KG1 (cell line): ENCODE measurements around the gene MNAT1.
"Not testable (repeated sequence)": the region's sequence is repeated elsewhere in the genome, so short reads cannot be mapped to it uniquely, and the experiment has no call there.

ENCODE experiments used
- DNase-seq: peaks from one replicate; lab custom pipeline; 2025; lab: John Stamatoyannopoulos, UW

Gene MNAT1

DNA sequence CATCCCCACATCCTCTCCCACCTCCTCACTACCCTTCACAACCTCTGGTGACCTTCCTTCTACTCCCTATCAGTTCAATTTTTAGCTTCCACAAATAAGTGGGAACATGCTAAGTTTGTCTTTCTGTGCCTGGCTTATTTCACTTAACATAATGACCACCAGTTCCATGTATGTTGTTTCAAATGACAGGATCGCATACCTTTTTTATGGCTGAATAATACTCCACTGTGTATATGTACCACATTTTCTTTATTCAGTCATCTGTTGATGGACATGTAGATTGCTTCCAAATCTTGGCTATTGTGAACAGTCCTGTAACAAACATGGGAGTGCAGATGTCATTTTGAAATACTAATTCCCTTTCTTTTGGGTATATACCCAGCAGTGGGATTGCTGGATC lies 147.7 kb downstream of the MNAT1 start:
- DNase-seq: no peak

DNA sequence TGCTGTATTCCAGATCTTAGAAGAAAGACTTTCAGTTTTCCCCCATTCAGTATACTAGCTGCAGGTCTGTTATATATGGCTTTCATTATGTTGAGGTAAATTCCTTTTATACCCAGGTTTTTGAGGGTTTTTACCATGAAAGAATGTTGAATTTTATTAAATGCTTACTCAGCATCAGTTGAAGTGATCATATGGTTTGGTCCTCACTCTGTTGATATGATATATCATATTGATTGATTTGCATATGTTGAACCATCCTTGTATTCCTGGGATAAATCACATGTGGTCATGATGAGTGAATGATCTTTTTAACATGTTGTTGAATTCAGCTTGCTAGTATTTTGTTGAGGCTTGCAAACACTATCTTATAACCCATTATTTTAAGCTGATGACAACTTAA lies 149.6 kb downstream of the MNAT1 start:
- no peak for DNase-seq

DNA sequence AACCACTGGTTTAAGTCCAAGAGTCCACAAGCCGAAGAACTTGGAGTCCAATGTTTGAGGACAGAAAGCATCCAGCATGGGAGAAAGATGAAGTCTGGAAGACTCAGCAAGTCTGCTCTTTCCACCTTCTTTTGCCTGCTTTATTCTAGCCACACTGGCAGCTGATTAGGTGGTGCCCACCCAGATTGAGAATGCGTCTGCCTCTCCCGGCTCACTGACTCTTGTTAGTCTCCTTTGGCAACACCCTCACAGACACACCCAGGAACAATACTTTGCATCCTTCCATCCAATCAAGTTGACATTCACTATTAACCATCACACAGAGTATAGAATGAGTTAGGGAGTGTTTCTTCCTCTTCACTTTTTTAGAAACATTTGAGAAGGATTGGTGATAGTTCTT lies 156.1 kb downstream of the MNAT1 start:
- DNase-seq: not testable (repeated sequence)

DNA sequence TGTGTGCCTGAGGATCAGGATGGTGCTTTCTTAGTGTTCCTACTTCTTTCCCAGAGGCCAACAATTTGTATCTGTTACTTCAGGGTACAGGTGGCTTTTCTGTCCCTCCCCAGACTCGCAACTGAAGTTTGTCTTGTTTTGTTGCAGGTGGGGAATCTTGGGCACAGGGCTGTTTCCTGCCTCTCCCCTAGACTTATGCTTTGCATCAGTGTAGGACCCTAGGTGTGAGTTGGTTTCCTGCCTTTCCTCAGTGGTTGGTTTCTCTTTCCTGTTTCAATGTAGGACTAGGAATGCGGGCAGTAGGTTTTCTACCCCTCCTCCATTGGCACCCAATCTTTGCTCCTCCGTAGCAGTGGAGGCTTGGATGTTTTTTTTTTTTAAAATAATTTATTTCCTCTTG lies 159.3 kb downstream of the MNAT1 start:
- DNase-seq: peak; percentile 11

DNA sequence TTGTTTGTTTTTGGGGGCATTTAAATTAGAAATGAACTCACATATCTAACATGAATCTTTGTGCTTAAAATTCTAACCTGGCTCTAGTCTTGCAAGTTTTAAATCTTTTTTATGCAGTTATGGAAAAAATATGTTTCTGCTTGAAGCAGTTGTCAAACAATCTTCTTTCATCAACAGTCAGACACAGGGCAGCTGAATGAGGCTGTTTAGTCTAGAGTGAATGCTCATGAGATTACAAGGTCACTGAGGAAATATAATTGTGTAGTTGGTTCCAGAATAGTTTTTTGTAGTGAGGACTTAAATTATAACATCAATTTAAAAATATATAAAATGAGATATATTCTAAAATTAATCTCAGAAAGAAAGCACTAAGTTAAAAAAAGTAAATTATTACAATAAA lies 169.8 kb downstream of the MNAT1 start:
- DNase-seq: no peak

DNA sequence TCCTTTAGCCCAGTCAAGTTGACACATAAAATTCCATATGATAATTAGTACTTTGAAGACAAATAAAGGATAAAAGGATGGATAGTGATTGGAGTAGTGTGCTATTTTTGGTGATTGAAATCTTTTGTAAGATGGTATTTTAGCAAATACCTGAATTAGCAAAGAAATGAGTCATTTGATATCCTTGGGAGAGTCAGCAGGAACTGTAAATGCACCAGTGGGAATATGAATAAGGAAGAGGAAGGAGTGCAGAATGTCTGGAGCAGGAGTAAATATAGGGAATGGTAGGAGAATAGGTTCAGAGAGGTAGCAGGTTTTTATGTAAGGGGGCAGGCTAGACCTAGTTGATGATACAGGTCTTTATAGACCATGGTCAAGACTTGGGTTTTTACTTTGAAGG lies 171.4 kb downstream of the MNAT1 start:
- DNase-seq: no peak

DNA sequence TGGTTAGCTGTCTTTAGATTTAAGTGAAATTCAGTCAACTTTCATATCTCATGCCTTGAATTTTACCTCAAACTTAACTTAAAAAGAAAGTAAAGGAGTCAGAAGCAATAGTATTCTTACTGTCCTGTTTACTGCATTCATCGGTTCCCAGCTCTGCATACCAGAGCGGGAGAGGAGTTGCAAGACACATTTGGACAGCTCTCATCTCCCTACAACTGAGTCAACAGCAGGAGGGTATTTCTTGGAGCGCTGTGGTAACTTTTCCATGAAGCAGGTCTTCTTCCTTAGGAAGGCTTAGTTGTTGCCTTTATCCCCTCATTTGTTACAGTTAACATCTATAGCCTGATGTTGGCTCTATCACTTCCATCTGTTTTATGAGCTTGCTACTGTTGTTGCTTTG lies 181.2 kb downstream of the MNAT1 start:
- no peak for DNase-seq

DNA sequence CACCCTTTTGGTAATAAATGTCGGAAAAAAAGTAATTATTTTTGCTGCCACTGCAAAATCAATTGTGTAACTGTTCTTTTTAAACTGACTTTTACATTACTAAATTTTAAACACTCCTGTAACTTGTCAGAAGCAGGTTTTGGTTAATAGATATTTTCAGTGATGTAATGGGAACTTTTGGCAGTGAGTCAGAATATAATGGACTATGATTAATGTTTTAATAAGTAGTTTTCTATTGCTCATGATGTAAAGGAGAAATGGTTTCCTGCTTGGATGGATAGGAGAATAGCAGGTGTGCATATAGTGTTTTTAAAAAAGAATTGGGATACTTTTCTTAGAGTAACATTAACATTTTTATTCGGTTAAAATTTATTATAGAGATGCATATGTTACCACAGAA lies 187.5 kb downstream of the MNAT1 start:
- DNase-seq: no peak

DNA sequence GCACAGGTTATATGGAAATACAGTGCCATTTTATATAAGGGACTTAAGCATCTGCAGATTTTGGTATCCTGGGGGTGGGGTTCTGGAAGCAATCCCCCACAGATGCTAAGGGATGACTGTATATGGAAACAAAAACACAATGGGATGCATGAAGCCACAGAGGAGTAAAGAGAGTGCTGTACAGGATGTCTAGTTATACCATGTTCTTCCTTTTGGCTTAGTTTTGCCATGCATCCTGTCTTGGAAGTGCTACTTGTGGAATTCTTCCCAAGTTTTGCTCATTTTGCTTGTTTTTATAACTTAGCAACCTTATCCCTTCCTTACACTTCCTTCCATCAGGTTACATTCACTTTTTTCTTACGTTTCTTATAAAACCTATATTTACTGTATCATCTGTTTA lies 190.7 kb downstream of the MNAT1 start:
- DNase-seq: no peak

DNA sequence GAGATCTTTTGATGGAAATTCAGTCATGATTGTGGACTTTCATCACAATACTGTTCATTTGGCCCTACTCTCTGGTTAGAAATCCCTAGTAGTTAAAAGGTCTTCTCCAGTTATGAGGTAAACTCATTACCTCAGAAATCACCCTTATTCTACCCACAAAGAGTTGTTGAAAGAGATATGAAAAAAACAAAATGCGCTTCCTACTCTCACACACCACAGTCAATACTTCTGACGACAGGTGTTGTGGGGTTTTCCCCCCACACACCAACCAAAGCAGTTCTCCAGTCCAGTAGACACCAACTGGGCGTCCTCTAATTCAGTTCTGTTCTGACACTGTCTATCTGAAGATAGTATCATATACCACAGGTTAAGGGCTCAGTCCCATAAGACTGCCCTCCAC lies 191.4 kb downstream of the MNAT1 start:
- DNase-seq: no peak

DNA sequence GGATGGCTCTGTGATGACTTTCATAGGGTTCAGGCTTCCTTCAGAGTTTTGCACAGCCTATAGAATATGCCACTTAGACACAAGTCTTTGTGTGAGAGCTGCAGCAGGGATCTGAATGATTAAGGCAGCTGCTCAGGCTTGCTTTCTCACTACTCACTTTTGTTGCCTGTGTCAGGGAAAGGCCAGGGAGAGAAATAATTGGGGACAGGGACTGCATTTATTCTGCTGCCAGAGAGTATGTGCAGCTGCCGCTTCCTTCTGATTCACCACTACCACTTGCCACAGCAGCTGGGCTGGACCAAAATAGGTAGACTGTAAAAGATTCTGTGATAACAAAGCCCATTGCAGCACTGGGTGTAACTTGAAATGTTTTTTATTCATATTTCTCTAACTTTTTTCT lies 196.7 kb downstream of the MNAT1 start:
- DNase-seq: no peak

DNA sequence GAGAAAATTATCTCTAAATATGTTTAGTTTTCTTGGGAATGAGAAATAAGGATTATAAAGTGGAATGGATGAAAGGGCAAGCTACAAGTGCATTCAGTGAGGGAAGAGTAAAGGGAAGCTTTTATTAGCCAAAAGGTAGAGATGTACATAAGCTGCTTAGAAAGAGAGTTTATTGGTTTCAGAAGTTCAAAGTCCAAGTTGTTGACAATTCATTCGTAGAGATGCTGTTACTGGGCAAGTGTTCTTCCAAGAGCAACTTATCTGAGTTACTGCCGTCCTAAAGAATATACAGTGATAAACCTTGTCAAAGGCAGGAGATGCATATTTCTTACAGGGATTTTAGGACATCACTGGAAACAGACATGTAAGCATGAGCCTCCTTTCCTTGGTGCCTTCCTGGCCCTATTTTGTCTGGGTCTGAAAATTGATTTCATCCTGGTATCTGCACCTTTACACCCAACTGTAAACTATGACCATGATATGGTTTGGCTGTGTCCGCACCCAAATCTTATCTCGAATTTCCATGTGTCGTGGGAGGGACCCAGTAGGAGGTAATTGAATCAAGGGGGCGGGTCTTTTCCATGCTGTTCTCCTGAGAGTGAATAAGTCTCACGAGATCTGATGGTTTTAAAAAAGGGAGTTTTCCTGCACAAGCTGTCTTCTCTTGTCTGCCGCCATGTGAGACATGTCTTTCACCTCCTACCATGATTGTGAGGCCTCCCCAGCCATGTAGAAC lies 199.5 kb downstream of the MNAT1 start:
- DNase-seq: no peak

DNA sequence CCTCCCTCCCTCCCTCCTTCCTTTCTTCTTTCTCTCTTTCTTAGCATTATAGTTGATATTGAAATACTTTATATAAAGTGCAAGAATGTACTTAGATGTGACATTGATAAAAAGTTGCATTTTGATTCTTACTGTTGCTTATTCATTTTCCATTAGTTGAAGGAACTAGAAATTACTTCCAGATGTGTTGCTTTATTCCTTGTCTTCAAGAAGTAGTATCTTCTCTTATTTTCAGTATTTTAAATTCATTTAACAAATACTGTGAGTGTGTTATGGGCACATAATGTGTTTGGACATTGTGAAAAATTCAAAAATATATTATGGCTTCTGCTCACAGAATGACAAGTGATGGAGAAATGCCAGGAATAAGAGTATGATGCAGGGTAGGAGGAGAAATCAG lies 200.8 kb downstream of the MNAT1 start:
- DNase-seq: no peak

DNA sequence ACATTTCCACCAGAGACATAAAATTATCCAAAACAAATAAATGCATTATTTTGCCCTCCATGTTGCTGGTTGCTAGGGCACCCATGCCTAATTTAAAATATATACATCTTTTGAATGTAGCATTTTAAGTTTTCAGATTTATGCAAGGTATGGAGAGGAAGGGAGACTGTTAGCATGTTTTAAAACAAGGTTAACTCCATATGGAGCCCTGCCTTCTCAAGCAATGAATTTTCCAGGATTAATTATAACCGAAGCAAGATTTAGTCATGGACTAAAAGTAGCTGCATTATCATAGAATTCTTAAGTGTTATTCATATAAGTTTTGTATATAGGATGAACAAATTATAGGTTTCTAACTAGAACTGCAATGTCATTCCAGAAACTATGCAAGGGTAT lies 209.1 kb downstream of the MNAT1 start:
- DNase-seq: no peak

DNA sequence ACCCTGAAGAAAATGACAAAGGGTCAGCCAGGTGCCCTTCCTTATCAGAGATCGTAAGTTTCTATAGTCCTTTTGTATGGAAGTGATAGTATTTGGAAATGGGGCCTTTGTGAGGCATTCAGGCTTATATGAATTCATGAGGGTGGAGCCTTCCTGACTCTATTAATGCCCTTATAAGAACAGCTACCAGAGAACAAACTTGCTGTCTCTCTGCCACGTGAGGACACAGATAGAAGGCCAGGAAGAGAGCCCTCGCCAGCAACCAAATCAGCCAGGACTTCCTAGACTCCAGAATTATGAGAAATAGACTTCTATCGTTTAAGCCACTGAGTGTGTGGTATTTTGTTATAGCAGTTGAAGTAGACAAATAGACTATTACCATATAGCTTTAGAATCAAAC lies 209.6 kb downstream of the MNAT1 start:
- no peak for DNase-seq

DNA sequence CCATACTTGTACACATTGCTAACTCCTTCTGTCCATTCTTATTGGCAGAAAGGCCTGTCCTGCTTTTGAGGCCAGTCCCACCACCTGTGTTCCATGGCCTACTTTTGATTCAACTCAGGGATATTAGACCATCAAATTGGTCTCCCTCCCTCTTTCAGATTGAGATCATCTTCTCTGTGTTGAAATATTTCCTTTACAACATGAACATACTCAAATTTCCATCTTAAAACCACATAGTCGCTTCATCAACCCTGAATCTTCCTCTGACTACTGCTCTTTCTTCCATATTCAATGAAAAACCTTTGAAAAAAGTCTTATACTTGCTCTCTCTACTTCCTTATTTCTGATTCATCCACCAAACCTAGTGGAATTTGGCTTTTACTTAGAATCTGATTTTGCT lies 211.4 kb downstream of the MNAT1 start:
- no peak for DNase-seq

DNA sequence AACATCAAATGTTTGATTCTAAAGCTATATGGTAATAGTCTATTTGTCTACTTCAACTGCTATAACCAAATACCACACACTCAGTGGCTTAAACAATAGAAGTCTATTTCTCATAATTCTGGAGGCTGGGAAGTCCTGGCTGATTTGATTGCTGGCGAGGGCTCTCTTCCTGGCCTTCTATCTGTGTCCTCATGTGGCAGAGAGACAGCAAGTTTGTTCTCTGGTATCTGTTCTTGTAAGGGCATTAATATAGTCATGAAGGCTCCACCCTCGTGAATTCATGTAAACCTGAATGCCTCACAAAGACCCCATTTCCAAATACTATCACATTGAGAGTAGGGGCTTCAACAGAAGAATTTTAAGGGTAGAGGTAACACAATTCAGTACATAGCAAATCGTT lies 212.2 kb downstream of the MNAT1 start:
- no peak for DNase-seq

DNA sequence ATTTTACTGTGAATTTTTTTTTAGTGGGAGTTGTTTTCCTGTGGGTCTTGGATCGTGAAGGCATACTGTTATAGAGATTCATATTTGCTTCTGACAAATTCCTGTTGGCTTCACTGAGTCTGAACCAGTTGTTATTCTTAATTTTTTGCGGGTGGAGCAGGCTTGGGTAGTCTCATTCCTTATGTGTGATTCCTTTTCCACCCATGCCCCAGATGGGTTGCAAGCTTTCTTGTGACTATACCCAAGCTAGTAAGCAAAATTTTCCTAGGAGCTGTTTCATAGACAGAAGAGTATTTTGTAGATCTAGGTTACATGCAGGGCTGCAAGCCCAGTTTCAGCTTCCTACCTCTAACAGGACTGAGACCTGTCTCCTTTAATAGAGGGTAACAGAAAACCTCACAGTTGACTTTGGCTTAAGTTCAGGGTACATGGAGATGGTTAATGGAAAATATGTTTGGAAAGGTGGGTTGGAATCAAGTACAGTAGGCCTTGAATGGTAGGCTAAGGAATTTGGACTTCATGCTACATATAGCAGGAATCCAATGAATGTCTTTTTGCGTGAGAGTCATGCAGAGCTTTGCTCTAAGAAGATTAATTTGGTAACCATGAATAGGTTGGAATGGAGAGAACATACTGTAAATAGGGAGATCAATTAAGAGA lies 217.3 kb downstream of the MNAT1 start:
- no peak for DNase-seq

DNA sequence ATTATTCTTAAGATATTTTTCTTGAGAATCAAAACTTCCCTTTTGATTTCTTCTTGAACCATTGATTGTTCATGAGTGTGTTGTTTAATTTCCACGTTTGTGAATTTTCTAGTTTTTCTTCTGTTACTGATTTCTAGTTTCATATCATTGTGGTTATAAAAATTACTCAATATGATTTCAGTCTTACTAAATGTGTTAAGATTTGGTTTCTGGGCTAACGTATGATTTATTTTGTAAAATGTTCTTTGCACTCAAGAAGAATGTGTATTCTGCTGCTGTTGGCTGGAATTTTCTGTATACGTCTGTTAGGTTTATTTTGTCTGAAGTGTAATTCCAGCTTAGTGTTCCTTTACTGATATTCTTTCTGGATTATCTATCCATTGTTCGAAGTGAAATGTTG lies 221.6 kb downstream of the MNAT1 start:
- no peak for DNase-seq

DNA sequence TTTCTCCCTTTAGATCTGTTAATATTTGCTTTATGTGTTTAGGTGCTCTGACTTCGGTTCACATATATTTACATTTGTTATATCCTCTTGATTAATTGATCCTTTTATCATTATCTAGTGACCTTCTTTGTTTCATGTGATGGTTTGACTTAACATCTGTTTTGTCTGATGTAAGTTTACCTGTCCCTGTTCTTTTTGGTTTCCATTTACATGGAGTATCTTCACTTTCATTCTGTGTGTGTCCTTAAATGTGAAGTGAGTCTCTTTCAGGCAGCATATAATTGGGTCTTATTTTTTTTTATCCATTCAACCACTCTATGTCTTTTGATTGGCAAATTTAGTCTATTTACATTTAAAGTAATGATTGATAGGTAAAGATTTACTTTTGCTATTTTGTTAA lies 222.1 kb downstream of the MNAT1 start:
- no peak for DNase-seq

DNA sequence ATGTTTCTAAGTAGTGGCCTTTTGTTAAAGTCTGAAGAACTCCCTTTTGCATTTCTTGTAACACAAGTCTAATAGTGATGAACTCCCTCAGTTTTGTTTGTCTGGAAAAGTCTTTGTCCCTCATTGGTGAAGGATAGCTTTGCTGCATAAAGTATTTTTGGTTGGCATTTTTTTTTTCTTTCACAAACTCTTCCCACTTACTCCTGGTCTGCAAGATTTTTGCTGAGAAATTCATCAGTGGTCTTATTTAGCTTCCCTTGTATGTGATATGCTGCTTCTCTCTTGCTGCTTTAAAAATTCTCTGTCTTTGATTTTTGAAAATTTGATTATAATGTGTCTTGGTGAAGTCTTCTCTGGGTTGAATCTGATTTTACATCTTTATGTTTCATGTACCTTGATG lies 223.6 kb downstream of the MNAT1 start:
- DNase-seq: no peak

DNA sequence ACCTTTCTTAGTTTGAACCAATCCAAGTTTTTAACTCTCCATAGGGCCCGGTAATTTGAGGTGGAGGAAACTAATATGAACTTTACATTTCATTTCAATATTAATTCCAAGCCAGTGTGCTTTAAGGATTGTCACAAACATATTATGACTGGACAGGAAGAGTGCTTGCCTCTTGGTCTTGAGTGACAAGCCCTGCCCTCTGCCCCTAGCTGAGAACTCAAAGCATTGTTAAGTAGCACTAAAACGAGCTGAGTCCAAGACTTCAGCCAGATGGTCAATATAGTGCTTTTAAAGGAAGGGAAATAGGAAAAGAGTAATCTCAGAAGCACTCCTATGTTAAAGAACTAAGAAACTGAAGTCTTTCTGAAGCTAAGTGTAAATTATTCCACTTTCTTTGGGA lies 229.2 kb downstream of the MNAT1 start:
- DNase-seq: no peak

DNA sequence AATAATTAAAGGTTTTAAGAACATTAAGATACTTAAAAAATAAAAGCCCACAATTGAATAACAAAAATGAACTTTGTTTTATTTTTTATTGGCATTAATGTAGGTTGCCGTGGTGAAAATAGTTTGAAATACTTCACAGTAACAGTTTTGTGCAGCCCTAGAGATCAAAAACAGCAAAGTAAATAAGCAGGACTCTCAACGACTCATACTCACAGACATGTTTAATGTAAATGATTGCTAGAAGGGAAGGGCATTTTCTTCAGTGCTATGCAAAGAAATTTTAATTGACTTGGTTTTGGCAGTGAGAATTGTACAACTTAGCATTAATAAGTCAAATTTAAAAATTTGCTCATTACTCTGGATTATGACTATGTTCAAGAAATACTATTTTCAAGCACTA lies 230.3 kb downstream of the MNAT1 start:
- DNase-seq: no peak

DNA sequence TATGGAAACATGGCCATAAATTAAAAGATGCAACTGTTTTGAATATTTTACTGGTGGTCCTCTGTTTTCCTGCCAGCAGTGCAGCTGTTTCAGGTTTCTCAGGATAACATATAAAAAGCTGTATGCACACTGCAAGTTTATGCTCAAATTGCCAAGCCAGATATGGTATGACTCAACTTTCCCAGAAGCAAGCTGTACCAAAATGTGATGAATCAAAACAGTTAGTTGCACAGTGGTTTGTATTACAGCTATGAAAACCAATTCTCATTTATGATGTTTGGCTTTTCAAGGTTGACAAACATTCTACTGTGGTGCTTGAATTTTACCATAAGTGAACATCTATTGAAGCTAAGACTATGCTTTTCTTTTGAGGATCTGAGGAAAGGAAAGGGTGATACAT lies 230.8 kb downstream of the MNAT1 start:
- DNase-seq: no peak
